22Rv1 (cell line): ENCODE measurements around the gene CHAC1.

ENCODE experiments used
- H3K27ac ChIP-seq: fragments of 450-650 bp; 2 replicates; pipeline ENCODE4 v1.5.1; 2017
- ZFX ChIP-seq: fragments of 450-650 bp; IDR thresholded peaks from 2 replicates; pipeline ENCODE4 v1.6.1; 2017; ENCODE audit warnings: antibody characterized with exemption, borderline replicate concordance
- TF ChIP-seq, protein P1 (sequence below): fragments of 450-650 bp; IDR thresholded peaks from 2 replicates; pipeline ENCODE4 v1.5.1; 2017; ENCODE audit warnings: mild to moderate bottlenecking

Gene CHAC1

DNA sequence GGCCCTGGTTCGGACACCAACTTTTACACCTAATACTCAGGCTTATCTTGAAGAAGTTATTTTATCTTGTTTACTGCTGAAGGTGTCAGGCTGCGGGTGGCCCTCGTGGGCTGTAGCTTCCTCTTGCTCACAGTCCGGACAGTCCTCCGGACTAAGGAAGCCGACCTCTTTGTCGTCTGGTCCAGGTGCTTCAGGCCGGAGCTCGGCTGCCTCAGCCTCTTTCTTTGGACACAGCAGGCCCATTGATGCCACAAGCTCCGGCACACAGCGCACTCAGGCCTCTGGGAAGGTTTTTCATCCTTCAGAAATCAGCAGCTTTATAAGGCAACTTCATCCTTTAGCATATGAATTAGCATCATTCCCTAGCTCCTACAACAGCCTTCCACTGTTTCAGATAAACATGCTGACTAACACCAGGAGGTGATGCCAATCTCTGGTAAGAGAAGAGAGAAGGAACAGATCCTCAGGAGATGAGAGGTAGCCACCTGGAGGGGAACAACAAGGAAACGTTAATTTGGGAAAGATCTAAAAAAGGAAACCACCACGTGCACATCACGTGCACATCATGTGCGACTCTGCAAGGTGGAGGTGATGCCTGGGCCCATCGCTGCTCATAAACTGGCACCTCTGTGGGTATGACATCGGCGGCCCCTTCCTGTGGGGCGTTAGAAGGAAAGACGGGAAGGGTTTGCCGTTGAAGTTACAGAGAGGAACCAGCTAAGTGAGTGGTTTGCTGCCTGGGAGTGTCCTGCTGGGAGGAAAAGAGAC lies 4.4 kb upstream of the CHAC1 start:
- TF ChIP-seq ZFX = no peak
- TF ChIP-seq, protein P1, sequence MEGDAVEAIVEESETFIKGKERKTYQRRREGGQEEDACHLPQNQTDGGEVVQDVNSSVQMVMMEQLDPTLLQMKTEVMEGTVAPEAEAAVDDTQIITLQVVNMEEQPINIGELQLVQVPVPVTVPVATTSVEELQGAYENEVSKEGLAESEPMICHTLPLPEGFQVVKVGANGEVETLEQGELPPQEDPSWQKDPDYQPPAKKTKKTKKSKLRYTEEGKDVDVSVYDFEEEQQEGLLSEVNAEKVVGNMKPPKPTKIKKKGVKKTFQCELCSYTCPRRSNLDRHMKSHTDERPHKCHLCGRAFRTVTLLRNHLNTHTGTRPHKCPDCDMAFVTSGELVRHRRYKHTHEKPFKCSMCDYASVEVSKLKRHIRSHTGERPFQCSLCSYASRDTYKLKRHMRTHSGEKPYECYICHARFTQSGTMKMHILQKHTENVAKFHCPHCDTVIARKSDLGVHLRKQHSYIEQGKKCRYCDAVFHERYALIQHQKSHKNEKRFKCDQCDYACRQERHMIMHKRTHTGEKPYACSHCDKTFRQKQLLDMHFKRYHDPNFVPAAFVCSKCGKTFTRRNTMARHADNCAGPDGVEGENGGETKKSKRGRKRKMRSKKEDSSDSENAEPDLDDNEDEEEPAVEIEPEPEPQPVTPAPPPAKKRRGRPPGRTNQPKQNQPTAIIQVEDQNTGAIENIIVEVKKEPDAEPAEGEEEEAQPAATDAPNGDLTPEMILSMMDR = no peak
- no peak overlapping the region for H3K27ac ChIP-seq

GRCh38 chr15:40949756-40950207 lies 3.5 kb upstream of the CHAC1 start:
- TF ChIP-seq, protein P1 = no peak
- TF ChIP-seq ZFX = no peak

DNA sequence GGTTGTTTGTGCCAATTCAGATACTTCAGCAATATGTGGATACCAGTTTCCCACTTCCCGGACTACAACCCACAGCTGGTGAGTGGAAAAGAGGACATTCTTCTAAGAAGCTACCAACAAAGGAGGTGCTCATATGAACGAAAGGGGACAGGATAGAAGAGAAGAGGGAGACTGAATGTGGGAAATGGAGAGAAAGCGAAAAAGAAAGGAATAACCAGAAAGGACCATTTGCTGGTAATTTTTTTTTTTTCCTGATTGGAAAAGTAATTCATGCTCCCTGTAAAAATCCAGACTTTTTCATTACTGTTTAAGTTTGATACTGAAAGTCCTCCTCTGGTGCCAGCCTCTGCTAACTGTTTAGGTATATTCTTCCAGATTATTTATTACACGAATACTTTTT lies 1.5 kb upstream of the CHAC1 start:
- H3K27ac ChIP-seq = peak overlapping the region; percentile 78
- TF ChIP-seq, protein P1 = no peak
- TF ChIP-seq ZFX = no peak

More at GRCh38 chr15:40949756-40950207, 3.5 kb upstream of the CHAC1 start:
- no peak overlapping the region; the same call in 1 of the 2 replicates for H3K27ac ChIP-seq

GRCh38 chr15:40952301-40952900 lies 870 bp upstream of the CHAC1 start:
- no peak for TF ChIP-seq ZFX
- TF ChIP-seq, protein P1 = no peak
- H3K27ac ChIP-seq = peak overlapping the region; percentile 78

- TF ChIP-seq ZFX = no peak
- TF ChIP-seq, protein P1 = no peak
- peak overlapping the region; percentile 78 for H3K27ac ChIP-seq
These were observed 423 bp downstream of the CHAC1 start for GRCh38 chr15:40953713-40954074.

GRCh38 chr15:40954158-40954848 lies 1.0 kb downstream of the CHAC1 start:
- peak overlapping the region; percentile 78 for H3K27ac ChIP-seq

- no peak for TF ChIP-seq ZFX
- TF ChIP-seq, protein P1 = no peak
- H3K27ac ChIP-seq = no peak overlapping the region
These were observed 2.1 kb downstream of the CHAC1 start for GRCh38 chr15:40955141-40955903.
